MM.1S (cell line): ENCODE data around the gene PTH2R.

Source experiments
- DNase-seq: peaks from one replicate; pipeline ENCODE4 v3.0.0-alpha.2; 2015
- H2AFZ ChIP-seq: fragments of 300-600 bp; sonication (generic); 2 replicates; pipeline ENCODE4 v1.6.0; 2016; ENCODE audit warnings: antibody characterized with exemption, low read length
- H3F3A ChIP-seq: fragments of 300-600 bp; sonication (generic); 2 replicates; pipeline ENCODE4 v1.6.1; 2016; ENCODE audit warnings: mild to moderate bottlenecking, antibody characterized with exemption, low read length, moderate library complexity, mixed read lengths; ENCODE audit not compliant: insufficient read depth
- H3K27ac ChIP-seq: fragments of 300-600 bp; sonication (generic); 2 replicates; pipeline ENCODE4 v1.5.1; 2016; ENCODE audit warnings: mild to moderate bottlenecking, low read length
- H3K27me3 ChIP-seq: fragments of 300-600 bp; sonication (generic); replicated peaks from 2 replicates; pipeline ENCODE4 v1.6.0; 2016; ENCODE audit warnings: low read length; ENCODE audit not compliant: insufficient read depth
- H3K36me3 ChIP-seq: fragments of 300-600 bp; sonication (generic); replicated peaks from 2 replicates; pipeline ENCODE4 v1.6.1; 2016; ENCODE audit warnings: mild to moderate bottlenecking, low read length, mixed read lengths; ENCODE audit not compliant: insufficient read depth
- H3K4me1 ChIP-seq: fragments of 300-600 bp; sonication (generic); 2 replicates; pipeline ENCODE4 v1.6.1; 2016; ENCODE audit warnings: low read length, mixed read lengths
- H3K4me2 ChIP-seq: fragments of 300-600 bp; sonication (generic); 2 replicates; pipeline ENCODE4 v1.6.0; 2016; ENCODE audit warnings: low read depth, low read length
- H3K4me3 ChIP-seq: fragments of 300-600 bp; sonication (generic); 2 replicates; pipeline ENCODE4 v1.5.1; 2016; ENCODE audit warnings: low read length, mixed read lengths
- H3K79me2 ChIP-seq: fragments of 300-600 bp; sonication (generic); 2 replicates; pipeline ENCODE4 v1.6.1; 2016; ENCODE audit warnings: mixed run types, low read length, mixed read lengths
- H3K9ac ChIP-seq: fragments of 300-600 bp; sonication (generic); 2 replicates; pipeline ENCODE4 v1.6.1; 2016; ENCODE audit warnings: low read length, mixed read lengths
- H3K9me2 ChIP-seq: fragments of 300-600 bp; sonication (generic); replicated peaks from 2 replicates; pipeline ENCODE4 v1.6.1; 2016; ENCODE audit warnings: mild to moderate bottlenecking, low read length, mixed read lengths; ENCODE audit not compliant: insufficient read depth
- H3K9me3 ChIP-seq: fragments of 300-600 bp; sonication (generic); replicated peaks from 2 replicates; pipeline ENCODE4 v1.6.1; 2016; ENCODE audit warnings: mild to moderate bottlenecking, low read length, mixed read lengths; ENCODE audit not compliant: insufficient read depth
- H4K20me1 ChIP-seq: fragments of 300-600 bp; sonication (generic); 2 replicates; pipeline ENCODE4 v1.6.1; 2016; ENCODE audit warnings: mild to moderate bottlenecking, low read length, moderate library complexity, mixed read lengths; ENCODE audit not compliant: insufficient read depth
- CTCF ChIP-seq: fragments of 300-600 bp; sonication (generic); IDR thresholded peaks from 2 replicates; pipeline ENCODE4 v1.5.1; 2016; ENCODE audit warnings: antibody characterized with exemption, low read length, mixed read lengths
- EZH2 ChIP-seq: fragments of 300-600 bp; sonication (generic); optimal IDR thresholded peaks from 2 replicates; pipeline ENCODE3; 2017; ENCODE audit warnings: low read depth, mild to moderate bottlenecking, antibody characterized with exemption, low read length, mixed read lengths
- EZH2phosphoT487 ChIP-seq: fragments of 300-600 bp; sonication (generic); IDR thresholded peaks from 2 replicates; pipeline ENCODE4 v1.6.1; 2018; ENCODE audit warnings: antibody characterized with exemption, low read length

Gene PTH2R

GRCh38 chr2:208363485-208363884 is 43.1 kb upstream of the PTH2R start:
- Histone ChIP-seq H3K9ac (no peak overlapping the region), H4K20me1 (no peaks in the 10 kb centered on the region), H3K27me3 (no peaks in the 10 kb centered on the region), H3K9me3 (no peaks in the 10 kb centered on the region), H3K36me3 (no peaks in the 10 kb centered on the region), H3K27ac (no peak overlapping the region), H2AFZ (no peak overlapping the region), H3K9me2 (no peaks in the 10 kb centered on the region), H3K4me1 (no peaks in the 10 kb centered on the region), H3K4me3 (no peak overlapping the region), H3K4me2 (no peak overlapping the region), H3K79me2 (no peaks in the 10 kb centered on the region), H3F3A (no peaks in the 10 kb centered on the region)
- TF ChIP-seq EZH2phosphoT487 (no peak), CTCF (no peak), EZH2 (no peak)
- DNase-seq = no peak

- Histone ChIP-seq H4K20me1 (no peaks in the 10 kb centered on the region), H3K9me2 (no peaks in the 10 kb centered on the region), H2AFZ (no peak overlapping the region), H3F3A (no peaks in the 10 kb centered on the region), H3K9me3 (no peaks in the 10 kb centered on the region), H3K4me2 (no peak overlapping the region), H3K36me3 (no peaks in the 10 kb centered on the region), H3K4me1 (no peaks in the 10 kb centered on the region), H3K27ac (no peak overlapping the region), H3K79me2 (no peaks in the 10 kb centered on the region), H3K9ac (no peak overlapping the region), H3K27me3 (no peaks in the 10 kb centered on the region), H3K4me3 (no peak overlapping the region)
- TF ChIP-seq EZH2phosphoT487 (no peak), CTCF (no peak)
- no peak for DNase-seq
These were observed 40.1 kb upstream of the PTH2R start for GRCh38 chr2:208366215-208367127.

- no peak for TF ChIP-seq EZH2phosphoT487
- no peak for TF ChIP-seq EZH2
- Histone ChIP-seq H3K27me3 (no peaks in the 10 kb centered on the region), H3K36me3 (no peaks in the 10 kb centered on the region), H3K4me3 (no peak overlapping the region), H3F3A (no peaks in the 10 kb centered on the region), H3K9me2 (no peaks in the 10 kb centered on the region), H2AFZ (no peak overlapping the region), H4K20me1 (no peaks in the 10 kb centered on the region), H3K79me2 (no peaks in the 10 kb centered on the region), H3K9me3 (no peaks in the 10 kb centered on the region), H3K27ac (no peak overlapping the region), H3K4me2 (no peak overlapping the region), H3K9ac (no peak overlapping the region), H3K4me1 (no peaks in the 10 kb centered on the region)
- DNase-seq = no peak
These were observed 37.5 kb upstream of the PTH2R start for GRCh38 chr2:208369091-208369490.
